Epithelial cell of prostate (primary cell): ENCODE results near the gene RIPOR3.
A peak's percentile ranks its signal among the peaks of the same experiment; 100 is the strongest.
"Not testable (repeated sequence)": the region's sequence is repeated elsewhere in the genome, so short reads cannot be mapped to it uniquely, and the experiment has no call there.

Source experiments
- DNase-seq: peaks from one replicate; pipeline ENCODE4 v3.0.0-alpha.2; 2011; ENCODE audit warnings: low read depth, low spot score
- H3K27ac ChIP-seq: fragments of 450-650 bp; 2 replicates; pipeline ENCODE4 v1.5.1; 2017; ENCODE audit warnings: mild to moderate bottlenecking

The RIPOR3 gene

DNA sequence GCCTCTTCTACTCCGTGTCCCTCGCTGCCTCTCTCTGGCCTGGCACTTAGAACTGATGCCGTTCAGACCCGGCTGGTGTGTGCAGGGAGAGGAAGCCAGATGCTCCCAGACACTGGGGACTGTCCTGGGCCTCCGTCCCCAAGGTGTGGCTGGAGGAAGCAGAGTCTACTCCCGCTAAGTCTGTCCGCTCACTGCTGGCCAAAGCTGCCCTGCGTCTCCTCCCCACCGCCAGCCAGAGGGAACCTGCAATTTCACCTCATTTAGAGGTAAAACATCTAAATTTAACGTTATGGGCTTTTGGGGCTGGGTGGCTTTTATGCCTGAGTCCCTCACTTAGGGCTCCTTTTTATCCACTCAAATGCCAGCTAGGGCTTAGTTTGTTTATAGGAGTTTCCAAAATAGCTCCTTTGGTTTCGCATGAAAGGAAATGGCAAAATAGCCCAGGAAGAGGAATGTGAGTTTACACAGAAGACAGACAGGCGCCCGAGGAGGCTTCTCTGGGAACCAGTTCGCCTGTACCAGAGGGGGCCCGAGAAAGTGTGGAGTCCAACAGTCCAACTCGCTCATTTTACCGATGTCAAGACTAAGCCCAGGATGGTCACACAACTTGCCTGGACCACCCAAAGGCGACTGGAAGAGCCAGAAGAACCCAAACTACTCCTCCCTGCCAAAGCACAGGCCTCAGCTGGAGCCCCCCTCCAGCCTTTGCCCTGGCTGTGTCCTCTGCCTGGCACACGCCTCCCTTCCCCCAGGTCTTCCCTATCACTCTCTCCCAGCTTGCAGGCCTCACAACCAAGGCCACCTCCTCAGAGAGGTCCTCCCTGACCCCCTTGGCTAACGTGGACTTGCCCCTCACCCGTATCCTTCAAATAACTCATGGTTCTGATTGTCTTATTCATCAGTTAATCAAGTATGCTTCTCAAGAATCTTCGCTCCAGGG, 54.5 kb downstream of the RIPOR3 start:
- H3K27ac ChIP-seq = no peak overlapping the region
- DNase-seq = no peak

DNA sequence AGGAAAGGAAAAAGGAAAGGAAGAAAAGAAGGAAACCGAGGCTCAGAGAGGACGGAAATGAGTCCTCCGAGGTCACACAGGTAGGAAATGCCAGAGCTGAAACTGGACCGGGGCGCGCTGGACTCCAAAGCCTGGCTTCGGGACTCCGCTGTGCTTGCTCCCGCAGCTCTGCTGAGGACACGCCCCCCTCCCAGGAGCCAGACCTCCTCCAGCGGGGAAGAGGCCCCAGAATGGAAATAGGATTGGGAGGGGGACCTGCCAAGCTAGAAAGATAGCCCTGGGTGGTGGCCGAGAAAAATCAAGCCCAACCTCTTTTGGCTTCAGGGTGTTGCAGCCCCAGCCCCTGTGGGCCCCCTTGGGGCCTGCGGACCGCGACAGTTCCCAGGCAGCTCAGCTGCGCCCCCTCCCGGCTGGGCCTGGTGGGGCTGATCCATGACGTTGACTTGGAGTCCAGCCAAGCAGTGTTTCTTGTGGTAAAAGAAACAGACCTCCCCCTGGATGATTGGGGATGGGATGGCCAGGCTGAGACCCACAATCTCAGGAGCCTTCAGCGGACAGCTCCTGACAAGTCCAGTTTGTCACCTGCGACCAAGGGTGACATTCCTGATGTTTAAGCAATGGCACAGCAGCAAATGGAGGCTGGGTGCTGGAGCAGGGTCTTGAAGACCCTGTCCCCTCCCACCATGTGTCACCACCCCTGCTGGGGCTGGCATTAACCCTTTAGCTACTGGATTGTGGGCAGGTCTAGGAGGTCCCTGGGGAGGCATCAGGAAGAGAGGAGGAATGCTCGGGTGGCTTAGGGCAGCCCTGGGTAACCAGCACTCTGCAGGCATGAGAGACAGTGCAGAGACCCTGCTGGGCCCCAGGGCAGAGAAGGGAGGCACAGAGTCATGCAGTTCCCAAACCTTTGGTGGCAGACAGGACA, 55.4 kb downstream of the RIPOR3 start:
- H3K27ac ChIP-seq = no peak overlapping the region
- no peak for DNase-seq

DNA sequence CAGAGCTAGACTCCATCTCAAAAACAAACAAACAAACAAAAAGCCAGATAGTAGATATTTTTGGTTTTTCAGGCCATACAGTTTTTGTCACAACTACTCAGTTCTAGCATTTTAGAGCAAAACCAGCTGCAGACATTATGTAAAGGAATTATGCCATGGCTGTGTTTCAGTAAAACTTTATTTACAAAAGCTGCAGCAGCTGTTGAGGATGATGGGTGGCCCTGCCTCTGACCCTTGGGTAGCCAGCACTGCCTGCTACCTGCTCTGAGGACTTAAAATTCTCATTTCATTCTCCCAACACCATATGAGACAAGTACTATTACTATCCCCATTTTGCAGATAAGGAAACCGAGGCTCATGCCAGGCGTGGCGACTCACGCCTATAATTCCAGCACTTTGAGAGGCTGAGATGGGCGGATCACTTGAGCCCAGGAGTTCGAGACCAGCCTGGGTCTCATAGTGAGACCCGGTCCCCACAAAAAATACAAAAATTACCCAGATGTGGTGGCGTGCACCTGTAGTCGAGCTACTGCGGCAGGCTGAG, 56.3 kb downstream of the RIPOR3 start:
- DNase-seq = no peak

DNA sequence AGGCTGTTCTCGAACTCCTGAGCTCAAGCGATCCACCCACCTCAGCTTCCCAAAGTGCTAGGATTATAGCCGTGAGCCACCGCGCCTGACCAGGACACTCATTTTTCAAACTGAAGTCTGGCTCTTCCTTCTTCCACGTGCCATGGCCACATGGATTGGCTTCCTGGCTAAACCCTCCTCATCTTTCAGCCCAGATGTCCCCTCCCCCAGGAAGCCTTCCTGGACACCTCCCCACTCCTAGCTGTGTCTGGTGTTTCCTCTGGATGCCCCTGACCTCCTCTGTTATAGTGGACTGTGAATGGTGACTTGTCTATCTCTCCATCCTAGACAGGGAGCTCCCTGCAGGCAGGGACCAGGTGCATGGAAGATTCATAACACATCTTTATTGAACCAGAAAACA, 57.2 kb downstream of the RIPOR3 start:
- H3K27ac ChIP-seq = no peak overlapping the region
- no peak for DNase-seq

More for the DNA sequence above, 56.3 kb downstream of the RIPOR3 start:
- H3K27ac ChIP-seq = no peak overlapping the region

DNA sequence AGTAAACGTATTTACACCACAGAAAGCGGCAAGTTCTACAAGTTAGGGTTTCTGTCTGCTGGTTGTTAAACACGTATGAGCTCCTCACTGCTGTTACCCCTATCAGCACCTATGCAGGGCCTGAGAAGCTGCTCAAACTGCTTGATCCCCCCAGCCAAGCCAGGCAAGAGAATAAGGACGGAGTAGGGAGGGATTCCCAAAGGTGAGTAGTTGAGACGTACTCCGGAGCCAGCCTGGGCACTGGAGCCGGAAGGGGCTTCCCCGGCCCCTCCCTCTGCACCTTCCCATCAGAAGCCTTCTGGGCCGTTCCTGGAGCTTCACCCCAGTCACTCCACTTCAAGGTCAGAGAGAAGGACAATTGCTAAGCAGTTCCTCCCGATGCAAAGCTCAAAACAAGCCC, 58.0 kb downstream of the RIPOR3 start:
- H3K27ac ChIP-seq = no peak overlapping the region
- no peak for DNase-seq

DNA sequence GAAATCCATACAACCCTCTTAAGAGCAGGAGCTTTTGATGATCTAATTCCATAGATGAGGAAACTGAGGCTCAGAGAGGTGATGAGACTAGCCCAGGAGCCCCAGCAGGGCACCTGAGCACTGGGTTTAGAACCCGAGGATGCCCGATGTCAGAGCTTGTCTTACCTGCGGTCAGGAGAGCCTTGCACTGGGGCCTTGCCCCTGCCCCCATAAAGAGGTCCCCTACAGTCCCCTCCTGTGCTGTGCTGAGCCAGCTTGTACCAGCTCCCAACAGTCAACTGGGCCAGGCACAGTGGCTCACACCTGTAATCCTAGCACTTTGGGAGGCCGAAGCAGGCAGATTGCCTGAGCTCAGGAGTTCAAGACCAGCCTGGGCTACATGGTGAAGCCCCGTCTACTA, 58.6 kb downstream of the RIPOR3 start:
- DNase-seq = no peak
- H3K27ac ChIP-seq = no peak overlapping the region

DNA sequence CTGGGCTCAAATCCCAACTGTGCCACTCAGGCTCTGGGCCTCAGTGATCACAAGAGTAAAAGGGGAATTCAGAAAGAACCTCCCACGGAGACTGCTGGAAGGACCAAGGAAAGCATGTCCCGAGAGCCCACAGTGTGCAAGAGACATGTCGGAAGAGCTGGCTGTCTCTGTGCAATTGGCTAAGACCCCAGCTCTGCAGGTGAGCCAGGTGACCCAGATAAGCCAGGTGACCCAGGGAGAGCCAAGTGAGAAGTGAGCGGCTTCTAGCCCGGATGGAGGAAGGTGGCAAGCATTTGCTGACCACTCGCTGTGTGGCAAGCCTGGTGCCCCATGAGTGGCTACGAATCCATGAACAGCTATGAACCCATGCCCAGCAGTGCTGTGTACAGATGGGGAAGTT, 59.1 kb downstream of the RIPOR3 start:
- DNase-seq = no peak
- H3K27ac ChIP-seq = no peak overlapping the region

DNA sequence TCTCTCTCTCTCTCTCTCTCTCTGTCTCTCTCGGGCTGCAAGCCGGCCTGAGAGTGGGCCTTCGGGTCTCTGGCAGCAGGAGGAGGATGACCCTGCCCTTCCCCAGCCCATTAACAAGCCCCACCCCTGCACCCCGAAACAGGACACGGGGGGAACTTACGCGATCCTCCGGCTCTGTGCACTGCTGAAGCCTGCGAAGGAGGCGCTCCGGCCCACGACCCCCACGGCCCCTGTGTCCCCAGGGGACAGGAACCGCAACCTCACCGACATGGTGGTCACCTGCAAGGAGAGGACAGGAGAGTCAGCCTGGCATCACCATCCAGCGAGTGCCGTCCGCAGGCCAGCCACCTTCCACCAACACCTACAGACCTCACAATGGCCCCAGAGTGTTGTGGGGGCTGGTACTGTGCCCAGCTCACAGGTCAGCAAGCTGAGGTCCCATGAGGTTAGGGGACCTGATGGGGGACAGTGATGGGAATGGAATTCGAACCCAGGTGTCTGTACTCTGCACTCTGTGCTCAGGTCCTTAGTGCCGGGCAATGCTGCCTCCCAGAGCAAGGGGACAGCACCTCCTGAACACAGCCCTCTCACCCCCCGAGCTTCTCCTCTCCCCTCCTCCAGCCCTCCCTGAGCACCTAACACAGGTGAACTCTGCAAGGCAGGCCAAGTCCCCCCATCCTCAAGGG, 60.6 kb downstream of the RIPOR3 start:
- no peak overlapping the region for H3K27ac ChIP-seq
- no peak for DNase-seq

DNA sequence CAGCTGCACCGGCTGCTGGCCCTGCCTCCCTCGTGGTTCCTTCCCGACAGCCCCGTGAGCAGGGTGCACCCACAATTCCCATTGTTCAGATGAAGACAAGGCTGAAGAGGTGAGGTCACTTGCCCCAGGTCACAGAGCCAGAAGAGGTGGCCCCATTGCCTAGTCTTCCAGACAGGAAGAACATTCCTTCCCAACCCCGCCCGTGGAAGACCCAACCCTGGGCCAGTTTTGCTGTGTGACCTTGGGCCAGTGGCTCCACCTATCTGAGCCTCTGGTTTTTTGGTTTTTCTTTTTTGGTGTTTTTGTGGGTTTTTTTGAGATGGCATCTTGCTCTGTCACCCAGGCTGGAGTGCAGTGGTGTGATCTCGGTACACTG, 61.7 kb downstream of the RIPOR3 start:
- no peak overlapping the region for H3K27ac ChIP-seq
- DNase-seq = no peak

DNA sequence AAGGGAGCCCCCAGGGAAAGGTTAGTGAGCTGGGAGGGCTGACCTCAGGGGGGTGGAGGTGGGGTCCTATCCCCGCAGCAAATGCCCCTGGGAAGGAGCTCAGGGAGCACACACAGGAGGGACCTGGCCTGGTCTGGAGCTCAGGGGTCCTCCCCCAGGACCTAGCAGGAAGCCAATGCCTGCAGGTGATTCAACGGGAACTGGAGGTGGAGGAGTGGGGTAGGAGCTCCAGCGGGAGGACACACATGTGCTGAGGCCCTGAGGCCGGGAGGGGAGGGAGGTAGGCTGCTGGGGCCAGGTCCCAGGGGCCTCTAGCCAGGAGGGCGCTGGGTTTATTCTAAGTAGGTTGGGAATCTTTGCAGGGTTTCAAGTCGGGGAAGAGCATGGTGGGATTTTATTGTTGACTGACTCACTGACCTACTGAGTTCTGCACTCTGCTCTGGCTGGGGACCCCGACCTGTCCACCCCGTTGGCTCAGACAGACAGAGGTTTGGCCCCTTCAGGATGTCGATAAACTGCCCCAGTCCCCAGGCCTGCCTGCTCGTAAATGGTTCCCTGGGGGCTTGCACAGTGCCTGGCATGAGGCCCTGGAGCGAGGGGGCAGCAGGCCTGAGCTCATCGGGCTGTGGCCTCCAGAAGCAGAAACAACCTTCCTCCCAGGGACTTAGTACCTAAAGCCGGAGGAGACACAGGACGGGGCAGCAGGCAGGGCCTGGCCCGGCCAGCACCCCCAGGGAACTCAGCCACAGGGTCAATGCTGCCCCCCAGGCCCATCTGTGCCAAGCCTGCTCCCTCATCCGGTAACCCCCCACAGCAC, 62.3 kb downstream of the RIPOR3 start:
- no peak for DNase-seq
- H3K27ac ChIP-seq = no peak overlapping the region

DNA sequence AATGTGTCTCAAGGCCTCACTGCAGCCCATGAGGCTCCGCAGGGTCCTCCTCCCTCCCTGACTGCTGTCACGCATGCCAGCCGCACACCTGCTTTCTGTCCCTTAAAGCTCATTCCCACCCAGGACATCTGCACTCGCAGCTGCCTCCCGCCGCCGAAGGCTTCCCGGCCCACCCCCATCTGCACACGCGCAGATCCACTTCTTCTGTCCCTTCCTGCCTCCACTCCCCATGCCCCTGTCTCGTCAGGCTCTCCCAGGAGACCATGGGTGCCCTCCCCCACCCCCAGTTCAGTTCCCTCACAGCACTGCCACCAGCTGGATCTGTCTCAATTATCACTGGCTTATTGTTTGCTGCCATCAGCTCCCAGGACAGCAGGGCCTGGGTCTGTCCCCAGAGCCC, 63.0 kb downstream of the RIPOR3 start:
- DNase-seq = no peak
- no peak overlapping the region for H3K27ac ChIP-seq

DNA sequence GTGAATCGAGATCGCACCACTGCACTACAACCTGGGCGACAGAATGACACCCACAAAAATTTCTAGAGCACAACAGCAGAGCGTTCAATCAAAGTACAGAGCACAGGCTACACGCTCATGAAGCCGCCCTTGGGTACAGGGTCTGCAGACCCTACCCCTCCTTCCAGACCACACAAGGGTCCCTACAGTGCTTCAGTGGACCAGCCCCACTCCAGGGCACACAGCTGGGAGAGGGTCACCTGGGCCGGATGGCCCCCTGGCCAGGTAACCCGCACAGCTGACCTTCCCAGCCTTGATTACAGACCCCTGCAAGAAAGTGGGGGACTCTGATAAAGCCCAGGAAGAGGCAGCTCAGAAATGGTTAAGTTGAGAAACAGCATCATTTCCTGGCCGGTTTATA, 63.6 kb downstream of the RIPOR3 start:
- H3K27ac ChIP-seq = no peak overlapping the region
- DNase-seq = no peak

DNA sequence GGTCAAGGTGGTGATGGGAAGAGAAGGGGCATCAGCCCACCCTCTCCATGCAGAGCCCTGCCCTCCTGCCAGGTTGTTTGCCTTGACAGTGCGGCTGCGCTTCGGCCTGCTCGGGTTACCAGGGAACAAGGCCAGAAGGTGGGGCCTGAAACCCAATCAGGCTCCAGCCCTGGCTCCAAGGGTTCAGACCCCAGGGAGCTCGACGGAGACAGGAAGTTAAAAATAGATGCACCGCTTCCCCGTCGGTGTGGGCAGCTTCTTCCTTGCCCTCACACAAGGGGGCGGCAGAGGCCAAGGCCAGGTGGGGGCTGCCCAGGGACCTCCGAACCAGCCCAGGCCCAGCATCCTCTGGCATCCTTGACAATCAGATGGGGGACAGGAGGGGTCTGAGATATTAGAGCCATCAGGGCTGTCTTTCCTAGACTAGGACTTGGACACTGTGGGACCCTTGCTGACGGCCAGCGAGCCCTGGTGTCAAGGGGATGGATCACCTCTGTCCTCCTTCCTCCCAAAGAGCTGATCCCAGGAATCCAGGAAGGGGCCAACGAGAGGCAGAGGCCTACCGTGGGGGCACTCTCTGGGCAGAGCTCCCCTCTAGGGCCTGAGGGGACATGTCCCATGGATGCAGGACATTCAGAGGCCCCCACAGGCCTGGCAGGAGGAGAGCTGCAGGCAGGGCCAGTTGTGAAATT, 65.2 kb downstream of the RIPOR3 start:
- DNase-seq = no peak

DNA sequence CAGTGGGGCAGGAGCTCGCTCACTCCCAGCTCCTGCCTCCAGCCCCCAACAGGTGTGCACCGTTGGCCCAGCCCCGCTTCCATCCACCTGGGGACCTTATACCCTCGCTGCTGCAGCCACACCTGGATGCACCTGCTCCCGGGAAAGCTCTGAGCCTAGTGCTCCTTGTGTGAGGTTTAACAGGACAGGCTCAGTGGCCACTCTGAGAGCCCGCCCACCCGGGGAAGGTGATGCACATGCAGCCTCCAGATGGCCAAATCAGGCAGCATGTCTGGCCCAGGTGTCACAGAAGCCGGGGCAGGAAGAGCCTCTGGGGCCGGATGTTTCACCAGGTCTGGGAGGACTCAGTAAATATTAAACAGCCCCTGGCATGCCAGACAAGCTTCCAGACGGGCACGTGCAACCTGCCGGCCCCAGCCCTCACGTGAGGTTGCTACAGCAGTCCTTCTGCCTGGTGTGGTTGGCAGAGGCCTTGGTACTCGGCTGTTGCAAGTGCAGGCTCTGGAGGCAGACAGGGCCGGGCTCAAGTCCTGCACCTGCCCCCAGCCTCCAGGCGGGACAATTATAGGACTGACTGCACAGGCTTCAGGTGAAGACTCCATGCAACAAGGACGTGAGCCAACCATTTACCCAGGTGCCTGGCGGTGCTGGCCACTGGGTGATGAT, 66.9 kb downstream of the RIPOR3 start:
- DNase-seq = no peak
- H3K27ac ChIP-seq = peak overlapping the region; percentile 7

More for the DNA sequence above, 65.2 kb downstream of the RIPOR3 start:
- no peak overlapping the region for H3K27ac ChIP-seq

DNA sequence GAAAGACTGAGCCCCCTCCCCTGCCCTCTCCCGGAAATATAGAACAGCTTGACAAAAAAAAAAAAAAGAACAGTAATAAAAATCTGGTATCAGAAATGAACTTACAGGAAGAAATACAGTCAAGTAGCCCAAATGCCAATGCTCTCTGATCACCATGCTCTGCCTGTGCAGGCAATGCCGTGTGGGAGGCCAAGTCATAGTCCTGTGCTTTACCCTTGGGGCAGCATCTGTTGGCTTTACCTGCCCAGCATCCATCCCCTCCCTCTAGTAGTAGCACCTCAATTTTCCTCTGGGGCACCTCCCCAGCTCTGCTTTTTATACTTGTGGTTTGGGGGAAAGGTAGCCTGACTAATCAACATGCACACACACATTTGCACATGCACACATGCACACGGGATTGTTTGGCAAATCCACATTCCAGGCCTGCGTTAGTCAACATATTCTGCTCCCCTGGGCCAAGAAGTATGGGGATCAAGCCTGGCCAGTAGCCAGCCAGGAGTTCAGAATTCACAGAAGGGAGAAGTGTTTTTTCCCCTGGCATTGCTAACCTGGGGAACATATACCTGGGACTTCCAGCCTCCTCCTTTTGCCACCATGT, 70.2 kb downstream of the RIPOR3 start:
- H3K27ac ChIP-seq = no peak overlapping the region
- no peak for DNase-seq

DNA sequence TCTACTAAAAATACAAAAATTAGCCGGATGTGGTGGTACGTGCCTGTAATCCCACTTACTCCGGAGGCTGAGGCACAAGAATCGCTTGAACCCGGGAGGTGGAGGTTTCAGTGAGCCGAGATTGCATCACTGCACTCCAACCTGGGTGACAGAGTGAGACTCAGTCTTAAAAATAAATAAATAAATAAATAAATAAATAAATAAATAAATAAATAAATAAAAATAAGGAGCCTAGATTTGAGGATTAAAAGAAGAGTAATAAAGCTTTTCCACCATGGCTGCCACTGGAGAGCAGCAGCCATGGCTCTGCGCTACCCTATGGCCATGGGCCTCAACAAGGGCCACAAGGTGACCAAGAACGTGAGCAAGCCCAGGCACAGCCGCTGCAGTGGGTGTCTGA, 70.9 kb downstream of the RIPOR3 start:
- not testable (repeated sequence) for DNase-seq, H3K27ac ChIP-seq

DNA sequence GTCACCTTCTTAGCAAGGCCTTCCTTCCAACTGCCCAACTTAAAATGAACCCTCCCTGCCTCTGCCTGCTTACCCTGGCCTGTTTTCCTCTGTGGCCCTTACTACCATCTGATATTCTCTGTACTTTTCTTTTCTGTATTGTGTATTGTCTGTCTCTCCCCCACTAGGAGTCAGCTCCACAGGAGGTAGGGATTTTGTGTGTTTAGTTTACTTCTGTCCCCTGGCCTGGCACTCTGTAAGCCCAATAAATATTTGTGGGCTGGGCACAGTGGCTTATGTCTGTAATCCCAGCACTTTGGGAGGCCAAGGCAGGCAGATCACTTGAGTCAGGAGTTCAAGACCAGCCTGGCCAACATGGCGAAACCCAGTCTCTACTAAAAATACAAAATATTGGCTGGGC, 72.8 kb downstream of the RIPOR3 start:
- DNase-seq = no peak
- no peak overlapping the region for H3K27ac ChIP-seq

DNA sequence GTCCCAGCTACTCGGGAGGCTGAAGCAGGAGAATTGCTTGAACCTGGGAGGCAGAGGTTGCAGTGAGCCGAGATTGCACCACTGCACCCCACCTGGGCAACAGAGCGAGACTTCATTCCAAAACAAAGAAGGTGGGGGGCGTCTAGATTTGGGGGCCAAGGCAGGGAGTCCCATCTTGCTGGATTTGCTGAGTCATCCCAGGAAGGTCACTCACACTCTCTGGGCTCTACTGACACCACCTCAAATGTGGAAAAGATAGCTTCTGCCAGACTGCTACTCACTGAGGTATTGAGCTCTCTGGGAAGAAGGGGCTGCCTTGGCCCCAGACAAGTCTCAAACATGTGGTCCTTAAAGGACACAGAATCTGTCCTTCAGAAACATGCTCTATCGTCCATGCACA, 74.3 kb downstream of the RIPOR3 start:
- DNase-seq = no peak
- no peak overlapping the region for H3K27ac ChIP-seq
